SK-N-SH (cell line): Measurements from ENCODE around the gene MPZL1. TPM values are rescaled to one million over a fixed set of nuclear protein-coding genes. Genes with fewer than 3 reads are reported as not detected.

ENCODE experiments used
- CTCF ChIA-PET: fragments of 300-600, 350-600 bp; formaldehyde crosslinking; extraction: SDS; loops from one replicate; lab custom pipeline; 2021; lab: Yijun Ruan, JAX
- POLR2A ChIA-PET: fragments of 350-600 bp; sonication (Branson Sonifier 250); formaldehyde crosslinking; extraction: SDS; loops from one replicate; lab custom pipeline; 2020; ENCODE audit warnings: antibody characterized with exemption, inconsistent platforms; lab: Yijun Ruan, JAX
- DNase-seq: peaks from one replicate; pipeline ENCODE4 v3.0.0; 2012
- H2AFZ ChIP-seq: fragments of 200-600 bp; sonication (generic); 2 replicates; pipeline ENCODE4 v1.8.1; 2016; ENCODE audit warnings: antibody characterized with exemption, mild to moderate bottlenecking, low read depth
- H3F3A ChIP-seq: fragments of 200-600 bp; sonication (generic); replicated peaks from 2 replicates; pipeline ENCODE3; 2016; ENCODE audit warnings: antibody characterized with exemption, mild to moderate bottlenecking; ENCODE audit not compliant: insufficient read depth
- H3K27ac ChIP-seq, 2 experiments: fragments of 200-500 bp in 1 of 2; fragments of 200-600 bp in 1 of 2; sonication (Bioruptor generic) in 1 of 2; sonication (generic), shearing (Covaris generic) in 1 of 2; 2 replicates each; pipeline versions ENCODE4 v1.5.1 to v1.6.1; 2014 to 2016; ENCODE audit warnings: low read depth in 2 of 2, inconsistent platforms in 1 of 2, low read length in 1 of 2, mild to moderate bottlenecking in 1 of 2, mixed read lengths in 1 of 2
- H3K27me3 ChIP-seq: fragments of 200-600 bp; sonication (generic), shearing (Covaris generic); 2 replicates; pipeline ENCODE4 v1.6.1; 2016; ENCODE audit warnings: mixed run types; ENCODE audit not compliant: insufficient read depth
- H3K36me3 ChIP-seq, 2 experiments: fragments of 200-500 bp in 1 of 2; fragments of 200-600 bp in 1 of 2; sonication (Bioruptor generic) in 1 of 2; sonication (generic) in 1 of 2; replicated peaks in 1 of 2; 2 replicates each; pipeline versions ENCODE3 to v1.5.1; 2014 to 2016; ENCODE audit warnings: low read length in 1 of 2, mild to moderate bottlenecking in 1 of 2; ENCODE audit not compliant: insufficient read depth in 2 of 2, control insufficient read depth in 1 of 2
- H3K4me1 ChIP-seq, 2 experiments: fragments of 200-500 bp in 1 of 2; fragments of 200-600 bp in 1 of 2; sonication (Bioruptor generic) in 1 of 2; sonication (generic), shearing (Covaris generic) in 1 of 2; 2 replicates each; pipeline versions ENCODE4 v1.5.1 to v1.6.1; 2014 to 2016; ENCODE audit warnings: low read depth in 1 of 2, low read length in 1 of 2, mixed run types in 1 of 2; ENCODE audit not compliant: insufficient read depth in 2 of 2, control insufficient read depth in 1 of 2
- H3K4me2 ChIP-seq: fragments of 200-600 bp; sonication (generic), shearing (Covaris generic); 2 replicates; pipeline ENCODE4 v1.6.1; 2017; ENCODE audit warnings: mixed run types
- H3K4me3 ChIP-seq, 2 experiments: fragments of 200-500 bp in 1 of 2; fragments of 200-600 bp in 1 of 2; sonication (Bioruptor generic) in 1 of 2; sonication (generic), shearing (Covaris generic) in 1 of 2; 2 replicates each; pipeline versions ENCODE4 v1.5.1 to v1.8.1; 2014 to 2016; ENCODE audit warnings: low read depth in 2 of 2, inconsistent platforms in 1 of 2, low read length in 1 of 2, mild to moderate bottlenecking in 1 of 2, mixed read lengths in 1 of 2, moderate library complexity in 1 of 2
- H3K79me2 ChIP-seq: fragments of 200-600 bp; sonication (generic); 2 replicates; pipeline ENCODE4 v1.8.1; 2017; ENCODE audit warnings: mild to moderate bottlenecking; ENCODE audit not compliant: insufficient read depth
- H3K9ac ChIP-seq: fragments of 200-600 bp; sonication (generic); 2 replicates; pipeline ENCODE4 v1.6.1; 2017; ENCODE audit warnings: mixed run types
- H3K9me2 ChIP-seq: fragments of 200-600 bp; sonication (generic); 2 replicates; pipeline ENCODE4 v1.6.1; 2017; ENCODE audit warnings: mixed run types
- H3K9me3 ChIP-seq: fragments of 200-600 bp; sonication (generic); 2 replicates; pipeline ENCODE4 v1.6.1; 2017; ENCODE audit warnings: mixed run types, mild to moderate bottlenecking, moderate library complexity
- H4K20me1 ChIP-seq: fragments of 200-600 bp; sonication (generic); 2 replicates; pipeline ENCODE4 v1.6.1; 2017; ENCODE audit warnings: mild to moderate bottlenecking, mixed run types; ENCODE audit not compliant: insufficient read depth
- CHD2 ChIP-seq: fragments of 150-350 bp; IDR thresholded peaks from 2 replicates; pipeline ENCODE4 v1.6.1; 2018; ENCODE audit warnings: low read length; ENCODE audit not compliant: partially characterized antibody
- GABPA ChIP-seq: IDR thresholded peaks from 2 replicates; pipeline ENCODE4 v1.4.0; 2012; ENCODE audit warnings: low read depth, mild to moderate bottlenecking
- IRF3 ChIP-seq: fragments of 150-350 bp; IDR thresholded peaks from 2 replicates; pipeline ENCODE4 v1.6.1; 2016; ENCODE audit warnings: mild to moderate bottlenecking, low read depth, low read length
- POLR2AphosphoS5 ChIP-seq: IDR thresholded peaks from 2 replicates; pipeline ENCODE4 v1.6.1; 2012; ENCODE audit warnings: low read depth, low read length
- RAD21 ChIP-seq: IDR thresholded peaks from 2 replicates; pipeline ENCODE4 v1.6.1; 2012; ENCODE audit warnings: mild to moderate bottlenecking, low read length
- RCOR1 ChIP-seq: fragments of 150-350 bp; IDR thresholded peaks from 2 replicates; pipeline ENCODE4 v1.6.1; 2017; ENCODE audit warnings: antibody characterized with exemption, low read length
- REST ChIP-seq: IDR thresholded peaks from 2 replicates; pipeline ENCODE4 v1.6.1; 2012; ENCODE audit warnings: mild to moderate bottlenecking, low read depth, low read length, moderate library complexity
- RFX5 ChIP-seq: IDR thresholded peaks from 2 replicates; pipeline ENCODE4 v1.6.1; 2012; ENCODE audit warnings: mild to moderate bottlenecking, improper control_type of control experiment, low read length
- TCF12 ChIP-seq: IDR thresholded peaks from 2 replicates; pipeline ENCODE4 v1.4.0; 2012
- TEAD4 ChIP-seq: IDR thresholded peaks from 2 replicates; pipeline ENCODE4 v1.4.0; 2012; ENCODE audit warnings: mild to moderate bottlenecking, borderline replicate concordance; ENCODE audit not compliant: insufficient read depth
- WGBS: methylation state at CpG from one replicate; pipeline ENCODE4 v1.1.6; 2017; ENCODE audit warnings: low lambda C conversion rate; 5-methylcytosine and 5-hydroxymethylcytosine counted together
- polyA plus RNA-seq, 3 experiments: library from polyadenylated mRNA; depleted of rRNA; stranded (reverse); fragments of >200 nt; gene quantifications; 2 replicates each; pipeline ENCODE4 v1.2.3, GENCODE V29; 2012

Gene MPZL1
- polyA plus RNA-seq, 1 of the 3 experiments (the other 2 are of a cell fraction): 27.3 TPM

- Histone ChIP-seq H3K9me3 (no peaks in the 10 kb centered on the region), H4K20me1 (no peaks in the 10 kb centered on the region), H3K27ac (no peak overlapping the region), H3K4me3 (no peak overlapping the region), H3K9ac (no peak overlapping the region), H3K9me2 (no peaks in the 10 kb centered on the region), H3F3A (peaks cover under 1% of the 10 kb centered on the region), H3K4me1 (no peaks in the 10 kb centered on the region; a peak in 1 of 4 replicates), H3K4me2 (no peak overlapping the region), H3K27me3 (no peaks in the 10 kb centered on the region), H2AFZ (no peak overlapping the region), H3K36me3 (no peaks in the 10 kb centered on the region), H3K79me2 (no peaks in the 10 kb centered on the region)
- CTCF ChIA-PET: interaction anchor here (0.7 to 3.7 kb wide), 6 partner anchors 59 to 690 kb away, joined by 3 to 20 read pairs (median 6); no protein-coding TSS in a partner anchor
- no peak for DNase-seq
- no peak for TF ChIP-seq POLR2AphosphoS5
- no peak for TF ChIP-seq GABPA
- TF ChIP-seq REST: no peak
- no peak for TF ChIP-seq RCOR1
- no peak for TF ChIP-seq CHD2
- WGBS: 65% methylated on average over 7 of the region's 7 CpGs
- POLR2A ChIA-PET: no interaction called here
Observed at GRCh38 chr1:167693425-167694045, 28.2 kb upstream of the MPZL1 start.

GRCh38 chr1:167694691-167695090 lies 27.1 kb upstream of the MPZL1 start:
- Histone ChIP-seq H3F3A (no peaks in the 10 kb centered on the region), H3K4me1 (no peaks in the 10 kb centered on the region), H3K9me3 (no peaks in the 10 kb centered on the region), H3K27ac (no peak overlapping the region), H3K9ac (no peak overlapping the region), H2AFZ (no peak overlapping the region), H4K20me1 (no peaks in the 10 kb centered on the region), H3K4me3 (no peak overlapping the region), H3K79me2 (no peaks in the 10 kb centered on the region), H3K36me3 (no peaks in the 10 kb centered on the region), H3K4me2 (no peak overlapping the region), H3K27me3 (no peaks in the 10 kb centered on the region), H3K9me2 (no peaks in the 10 kb centered on the region)
- CTCF ChIA-PET: interaction anchor here (1.2 to 3.7 kb wide), 4 partner anchors 20 to 388 kb away, joined by 4 to 20 read pairs (median 9); no protein-coding TSS in a partner anchor
- no peak for DNase-seq
- WGBS: 40% methylated on average over 2 of the region's 2 CpGs
- no peak for TF ChIP-seq TCF12
- TF ChIP-seq RFX5: no peak
- no peak for TF ChIP-seq RAD21
- TF ChIP-seq POLR2AphosphoS5: no peak
- TF ChIP-seq IRF3: no peak
- TF ChIP-seq TEAD4: no peak
- POLR2A ChIA-PET: no interaction called here
